T-helper 1 cell (primary cell): ENCODE data around the gene KRT75.
"Not testable (repeated sequence)": the region's sequence is repeated elsewhere in the genome, so short reads cannot be mapped to it uniquely, and the experiment has no call there.

ENCODE experiments used
- DNase-seq, 5 donors: peaks; one replicate each; pipeline ENCODE4 v3.0.0-alpha.2; 2012 to 2020

Gene KRT75

DNA sequence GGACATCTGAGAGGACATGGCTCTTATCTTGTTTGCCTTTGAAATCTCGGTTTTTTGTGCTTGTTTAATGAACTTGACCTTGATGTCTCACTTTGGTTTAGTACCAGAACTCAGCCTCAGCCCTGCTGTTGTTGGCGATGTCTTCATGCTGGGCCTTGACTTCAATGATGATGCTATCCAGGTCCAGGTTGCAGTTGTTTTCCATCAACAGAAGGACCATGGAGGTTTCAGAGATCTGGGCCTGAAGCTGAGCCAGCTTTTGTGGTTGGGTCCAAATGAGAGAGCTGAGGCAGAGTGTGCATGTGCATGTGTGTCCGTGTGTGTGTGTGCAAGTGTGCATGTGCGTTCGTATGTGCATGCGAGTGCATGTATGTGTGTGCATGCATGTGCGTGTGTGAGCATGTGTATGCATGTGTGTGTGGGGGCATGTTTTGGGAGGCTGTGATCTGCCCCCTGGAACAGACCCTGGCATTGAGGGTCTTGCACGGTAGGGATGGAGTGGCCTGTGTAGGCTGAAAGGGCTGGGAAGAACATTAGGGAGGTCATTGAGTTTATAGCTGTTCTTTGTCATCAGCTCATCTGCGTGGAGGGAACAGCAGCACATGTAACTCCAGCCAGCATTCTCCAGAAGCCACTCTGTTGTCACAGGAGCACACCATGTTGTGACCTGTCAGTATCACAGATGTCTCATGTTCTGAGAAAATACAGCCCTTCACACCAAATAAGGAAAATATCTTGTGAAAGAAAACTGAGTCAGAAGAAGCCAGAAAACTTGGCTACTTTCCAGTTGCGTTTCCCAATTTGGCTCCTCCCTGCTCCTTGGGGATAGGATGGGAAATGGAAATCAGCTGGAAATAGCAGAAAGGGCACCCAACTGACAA is 18.1 kb downstream of the KRT75 start:
- no peak for DNase-seq

DNA sequence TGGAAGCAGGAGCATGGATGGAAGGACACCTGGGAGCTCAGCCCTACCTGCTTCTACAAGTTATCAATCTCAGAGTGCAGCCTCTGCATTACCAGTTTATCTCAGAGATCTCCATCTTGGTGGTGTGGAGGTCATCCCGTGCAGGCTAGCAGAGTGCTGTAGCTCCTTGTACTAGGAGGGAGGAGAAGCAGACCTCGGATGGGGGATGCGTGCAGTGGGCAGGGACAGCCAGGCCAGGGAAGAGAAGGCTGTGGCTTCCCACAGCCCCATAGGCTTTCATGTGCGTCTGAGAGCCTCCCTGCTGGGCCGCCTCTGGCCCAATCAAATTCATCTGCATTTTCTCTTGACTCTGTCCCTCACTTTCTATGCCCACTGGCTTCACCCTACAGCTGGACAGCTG is 19.2 kb downstream of the KRT75 start:
- no peak for DNase-seq

DNA sequence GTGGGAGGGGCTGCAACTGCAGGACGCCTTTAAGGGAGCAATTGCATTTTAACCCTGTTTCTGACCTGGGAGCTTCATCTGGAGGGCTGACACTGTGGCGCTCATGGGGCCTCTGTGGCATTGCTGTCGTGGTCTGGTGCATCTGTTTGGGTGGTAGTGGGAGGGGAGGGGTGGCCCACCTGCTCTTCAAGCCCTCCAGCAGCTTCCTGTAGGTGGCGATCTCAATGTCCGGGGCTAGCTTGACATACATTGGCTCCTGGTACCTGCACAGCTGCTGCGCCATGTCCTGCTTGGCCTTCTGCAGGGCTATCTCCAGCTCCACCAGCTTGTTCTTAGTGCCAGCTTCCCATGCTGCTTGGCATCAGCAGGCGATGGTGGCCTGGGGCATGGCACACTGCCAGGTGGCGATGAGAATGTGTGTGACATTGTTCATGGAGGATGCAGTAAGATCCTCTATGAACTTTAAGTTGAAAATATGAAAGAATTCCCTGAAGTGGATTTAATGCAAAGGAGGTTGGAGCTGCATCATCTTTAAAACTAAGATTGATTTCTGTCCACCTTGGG is 20.3 kb downstream of the KRT75 start:
- DNase-seq = no peak

DNA sequence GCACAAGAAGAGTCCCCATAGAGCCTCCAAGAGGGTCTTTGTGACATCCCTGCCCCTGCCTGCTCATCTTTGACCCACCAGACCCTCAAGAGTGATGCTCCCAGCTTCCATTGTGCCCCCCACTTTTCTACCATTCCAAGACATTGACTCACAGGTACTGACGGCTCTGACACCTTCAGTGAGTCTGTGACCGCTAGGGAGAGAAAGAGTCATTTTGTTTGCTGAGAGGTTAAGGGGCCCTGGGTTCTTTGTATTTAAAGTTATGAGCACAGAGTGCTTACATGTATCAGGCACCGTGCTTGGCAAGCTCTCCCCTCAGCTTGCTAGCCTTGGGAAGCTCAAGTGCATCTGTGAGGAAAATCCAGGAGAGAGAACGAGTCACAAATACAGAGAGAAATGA is 21.0 kb downstream of the KRT75 start:
- no peak for DNase-seq

DNA sequence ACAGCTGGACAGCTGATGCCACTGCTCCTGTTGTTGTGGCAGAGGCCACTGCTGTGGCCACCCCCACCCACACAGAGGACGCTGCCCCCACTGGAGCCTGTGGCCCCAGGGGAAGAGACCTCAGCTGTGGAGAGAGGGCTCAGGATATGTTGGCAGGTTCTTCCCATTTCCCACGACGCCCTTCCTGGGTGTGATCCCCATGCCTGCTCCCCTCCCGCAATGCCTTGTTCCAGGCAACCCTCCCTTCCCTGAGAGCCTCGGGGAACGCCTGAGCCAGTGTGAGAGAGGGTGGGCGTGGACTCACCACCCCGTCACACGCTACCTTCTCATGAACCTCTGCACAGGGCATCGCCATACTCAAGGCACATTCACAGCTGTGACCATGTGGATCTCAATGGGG is 22.4 kb downstream of the KRT75 start:
- DNase-seq = no peak

DNA sequence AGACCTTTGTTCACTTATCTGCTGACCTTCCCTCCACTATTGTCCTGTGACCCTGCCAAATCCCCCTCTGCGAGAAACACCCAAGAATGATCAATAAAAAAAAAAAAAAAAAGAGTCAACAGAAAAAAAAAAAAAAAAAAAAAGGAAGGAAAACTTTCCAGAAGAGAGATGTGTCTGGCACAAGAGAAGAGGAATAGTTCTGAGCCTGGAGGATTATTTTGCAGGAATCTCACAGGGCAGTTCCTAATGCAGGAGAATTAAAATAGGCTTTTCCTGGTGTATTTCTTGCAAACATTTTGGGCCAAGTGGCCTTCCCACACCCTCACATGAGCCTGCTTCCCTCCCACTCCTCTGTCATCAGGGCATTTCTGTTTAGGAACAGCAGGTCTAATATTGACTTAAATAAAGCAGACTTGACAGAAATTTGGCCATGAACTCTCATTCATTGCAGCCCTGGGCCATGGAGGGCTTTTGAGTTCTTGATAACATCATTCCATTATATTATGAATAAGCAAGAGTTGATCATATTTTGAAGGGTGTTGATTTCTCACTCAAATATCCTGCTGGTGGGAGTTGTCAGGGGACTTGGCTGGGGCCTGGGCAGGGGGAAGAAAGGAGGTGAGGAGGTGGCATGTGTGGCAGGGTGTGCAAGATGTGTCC is 23.5 kb downstream of the KRT75 start:
- DNase-seq = not testable (repeated sequence)

DNA sequence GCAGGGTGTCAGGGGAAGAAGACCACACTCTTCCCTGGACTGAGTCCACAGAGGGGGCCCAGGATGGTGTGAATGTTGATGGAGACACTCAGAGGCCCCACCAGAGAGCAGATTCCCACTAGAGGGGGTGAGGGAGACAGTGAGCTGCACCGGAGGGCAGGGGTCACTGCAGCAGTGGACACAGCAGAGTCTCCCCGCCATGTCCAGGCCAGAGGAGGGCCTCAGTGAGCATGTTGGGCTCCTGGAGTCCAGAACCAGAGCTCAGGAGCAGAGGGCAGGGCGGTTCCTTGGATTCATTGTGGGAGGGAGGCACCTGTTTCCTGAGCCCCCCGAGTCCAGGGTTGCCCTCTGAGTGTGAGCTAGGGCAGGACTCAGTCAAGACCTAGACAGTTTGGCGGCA is 26.3 kb downstream of the KRT75 start:
- no peak for DNase-seq

DNA sequence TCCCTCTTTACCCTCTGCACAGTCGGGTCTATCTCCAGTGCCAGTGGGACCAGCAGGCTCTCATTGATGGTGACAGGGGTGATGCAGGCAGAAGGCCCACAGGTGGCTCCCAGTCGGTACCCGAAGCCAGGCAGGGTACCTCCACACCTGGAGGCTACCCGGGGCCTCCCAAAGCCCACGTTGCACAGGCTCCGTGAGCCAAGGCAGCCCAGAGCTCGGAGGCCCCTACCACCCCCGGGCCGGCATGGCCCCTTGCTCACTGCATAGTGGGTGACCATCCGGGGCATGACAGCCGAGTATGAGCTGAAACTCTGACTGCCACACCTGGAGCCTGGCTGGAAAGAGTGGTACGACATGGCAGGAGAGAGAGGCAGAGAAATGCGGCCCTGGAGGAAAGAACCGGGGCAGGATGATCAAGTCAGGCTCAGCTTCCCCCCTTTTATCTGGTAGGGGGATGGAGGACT is 28.2 kb downstream of the KRT75 start, which contains the start of gene KRT82:
TSS of gene KRT82 (minus strand) at position 414 of the 464 bp plus-strand sequence. CDS start at position 356, 58 bp downstream.
- DNase-seq = no peak

DNA sequence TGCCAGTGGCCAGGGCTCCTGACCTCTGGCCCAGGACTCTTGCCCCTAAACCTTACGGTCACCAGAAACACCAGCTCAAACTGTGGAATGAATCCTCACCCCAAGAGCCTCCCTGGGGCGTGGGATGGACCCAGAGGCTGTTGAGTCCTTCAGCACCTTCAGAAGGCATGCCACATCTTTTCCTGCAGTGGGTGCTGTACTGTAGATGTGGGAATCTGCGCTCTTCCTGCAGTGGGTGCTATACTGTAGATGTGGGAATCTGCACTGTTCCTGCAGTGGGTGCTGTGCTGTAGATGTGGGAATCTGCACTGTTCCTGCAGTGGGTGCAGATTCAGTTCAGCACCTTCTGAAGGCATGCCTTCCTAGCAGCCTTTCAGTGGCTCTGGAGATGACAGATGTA is 29.2 kb downstream of the KRT75 start:
- DNase-seq = no peak

DNA sequence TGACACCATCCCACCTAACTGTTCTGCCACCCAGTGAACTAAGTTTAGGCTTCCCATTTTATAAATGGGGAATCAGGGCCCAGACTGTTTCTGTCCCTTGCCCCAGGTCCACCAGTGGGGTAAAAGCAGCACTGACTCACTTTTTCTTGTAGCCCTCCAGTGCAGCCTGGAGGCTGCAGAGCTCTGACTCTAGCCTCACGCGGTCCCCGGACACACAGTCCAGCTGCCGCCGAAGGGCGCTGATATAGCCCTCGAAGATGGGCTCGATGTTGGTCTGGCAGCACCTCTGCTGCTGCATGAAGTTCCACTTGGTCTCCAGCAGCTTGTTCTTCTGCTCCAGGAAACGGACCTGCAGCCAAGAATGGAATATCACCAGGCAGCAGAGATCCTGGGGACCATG is 30.6 kb downstream of the KRT75 start:
- DNase-seq = no peak

DNA sequence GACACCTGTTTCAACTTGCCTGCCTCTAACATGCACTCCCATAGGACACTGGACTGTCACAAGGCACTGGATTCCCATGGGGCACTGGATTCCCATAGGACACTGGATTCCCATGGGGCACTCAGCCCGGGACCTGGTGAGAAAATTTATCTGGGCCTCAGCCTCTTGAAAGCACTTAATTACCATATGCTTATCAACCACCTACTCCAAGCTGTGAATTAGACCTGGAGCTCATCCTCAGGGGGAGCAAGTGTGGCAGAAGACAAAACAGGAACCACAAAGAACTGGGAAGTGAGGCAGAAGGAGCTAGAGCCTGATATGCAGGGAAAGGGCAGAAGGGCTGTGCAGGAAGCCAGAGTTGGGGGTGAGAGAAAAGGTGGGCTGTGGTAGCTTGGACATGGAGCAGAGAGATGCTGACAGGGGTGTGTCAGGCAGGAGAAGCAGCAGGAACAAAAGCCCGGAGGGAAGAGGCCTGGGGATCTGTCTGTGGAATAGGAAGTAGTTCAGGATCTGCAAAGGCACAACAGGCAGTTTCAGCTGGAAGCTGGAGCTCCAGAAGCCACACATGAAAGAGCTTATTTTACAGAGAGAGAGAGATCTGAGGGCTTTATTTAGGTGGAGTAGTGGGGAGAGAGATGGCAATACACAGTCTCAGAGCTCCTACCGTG is 31.2 kb downstream of the KRT75 start:
- no peak for DNase-seq

DNA sequence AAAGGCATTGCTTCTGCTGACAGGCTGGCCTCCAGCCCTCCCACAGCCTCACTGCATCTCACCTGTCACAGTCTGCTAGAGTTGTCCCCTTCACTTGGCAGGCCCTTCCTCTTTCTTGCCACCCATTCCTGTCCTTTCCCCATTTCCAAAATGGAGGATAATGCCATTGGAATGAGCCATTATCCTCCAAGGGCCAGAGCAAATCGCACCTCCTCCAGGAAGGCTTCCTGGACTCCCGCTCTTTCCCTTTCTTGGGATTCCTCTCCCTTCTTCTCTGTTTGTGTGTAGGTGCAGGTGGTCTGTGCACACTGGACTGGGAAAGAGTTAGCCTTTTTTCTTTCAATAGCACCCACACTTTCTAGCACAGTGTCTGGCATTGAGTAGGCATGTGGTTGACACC is 31.8 kb downstream of the KRT75 start:
- DNase-seq = no peak

DNA sequence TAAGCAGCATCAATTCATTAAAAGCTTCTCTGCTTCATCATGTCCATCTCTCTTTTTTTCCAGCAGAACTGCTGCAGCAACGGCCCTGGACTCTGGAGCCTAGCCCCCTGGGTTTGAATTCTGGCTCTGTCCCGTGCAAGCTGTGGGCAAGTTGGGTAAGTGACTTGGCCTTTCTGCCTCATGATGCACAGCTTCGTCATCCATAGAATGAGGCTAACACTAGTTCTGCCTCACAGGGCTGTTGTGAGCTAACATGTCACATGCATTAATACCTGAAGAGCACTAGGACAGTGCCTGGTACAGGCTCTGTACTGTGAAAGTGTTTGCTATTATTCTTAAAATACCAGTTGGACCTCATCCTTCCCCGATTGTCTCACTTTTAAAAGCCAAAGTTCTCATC is 32.2 kb downstream of the KRT75 start:
- no peak for DNase-seq

DNA sequence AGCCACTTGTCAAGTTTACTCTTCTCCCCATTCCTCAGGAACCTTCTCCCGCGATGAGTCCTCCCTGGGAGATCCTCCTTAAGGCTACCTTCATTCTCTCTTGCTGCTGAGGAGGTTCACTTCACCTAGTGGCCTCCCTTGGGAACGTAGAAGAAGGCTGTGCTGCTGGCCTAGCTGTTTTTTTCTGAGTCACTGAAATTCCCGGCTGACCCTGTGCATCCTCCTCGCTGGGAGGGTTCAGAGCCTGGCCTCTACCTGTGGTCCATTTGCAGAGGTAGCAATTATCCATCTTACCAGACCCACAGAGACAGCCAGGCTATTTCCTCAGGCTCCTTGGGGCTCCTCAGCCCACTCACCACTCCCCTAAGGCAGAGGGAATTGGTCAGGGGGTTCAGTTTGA is 32.6 kb downstream of the KRT75 start:
- DNase-seq = no peak

DNA sequence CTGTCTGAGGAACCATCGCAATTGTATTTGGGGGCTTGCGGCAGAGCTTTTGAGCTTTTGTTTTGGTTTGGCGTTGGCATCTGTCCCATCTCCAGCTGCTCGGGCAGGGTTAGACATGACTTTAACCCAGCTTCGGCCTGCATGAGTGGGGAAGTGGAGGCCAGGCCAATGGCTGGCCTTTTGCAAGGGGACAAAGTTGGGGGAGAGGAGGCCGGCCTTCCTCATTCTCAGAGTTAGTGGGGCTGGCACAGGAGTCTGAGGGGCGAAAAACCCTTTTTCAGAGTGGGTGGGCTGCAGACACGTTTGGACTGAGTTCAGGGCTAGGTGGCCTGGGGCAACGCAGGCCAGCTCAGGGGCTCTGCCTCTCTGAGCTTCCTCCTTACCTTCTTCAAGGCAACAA is 33.3 kb downstream of the KRT75 start:
- no peak for DNase-seq

DNA sequence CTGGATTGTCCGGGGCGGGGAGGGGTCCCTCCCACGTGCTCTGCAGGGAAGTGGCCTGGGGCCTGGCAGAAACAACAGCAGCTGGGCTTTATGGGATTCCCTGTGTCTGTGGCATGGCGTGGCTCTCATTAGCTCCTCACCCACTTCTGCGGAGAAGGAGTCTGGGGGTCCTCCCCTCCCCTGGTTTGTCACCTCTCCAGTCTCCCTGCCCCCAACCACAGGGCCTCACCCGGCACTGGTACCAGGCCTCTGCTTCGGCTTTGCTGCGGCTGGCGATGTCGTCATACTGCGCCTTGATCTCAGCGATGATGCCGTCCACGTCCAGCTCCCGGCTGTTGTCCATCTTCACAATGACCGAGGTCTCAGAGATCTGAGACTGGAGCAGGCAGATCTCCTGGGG is 34.4 kb downstream of the KRT75 start:
- DNase-seq = no peak

DNA sequence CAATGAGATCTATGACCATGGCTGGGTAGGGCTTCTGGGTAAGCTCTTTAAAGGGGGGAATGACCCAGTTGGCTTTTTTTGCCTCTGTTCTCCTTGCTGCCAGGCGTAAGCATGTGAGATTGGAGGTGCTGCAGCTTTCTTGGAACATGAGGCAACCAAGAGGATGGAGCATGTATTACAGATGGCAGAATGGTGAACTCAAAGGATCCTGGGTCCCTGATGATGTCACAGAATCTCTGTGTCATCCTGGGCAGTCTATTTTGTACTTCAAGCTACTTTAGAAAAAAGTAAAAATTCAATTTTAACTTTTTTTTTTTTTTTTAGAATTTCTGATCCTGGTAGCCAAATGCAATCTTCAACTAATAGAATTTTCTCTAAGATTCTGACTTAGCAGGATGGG is 36.0 kb downstream of the KRT75 start:
- no peak for DNase-seq

DNA sequence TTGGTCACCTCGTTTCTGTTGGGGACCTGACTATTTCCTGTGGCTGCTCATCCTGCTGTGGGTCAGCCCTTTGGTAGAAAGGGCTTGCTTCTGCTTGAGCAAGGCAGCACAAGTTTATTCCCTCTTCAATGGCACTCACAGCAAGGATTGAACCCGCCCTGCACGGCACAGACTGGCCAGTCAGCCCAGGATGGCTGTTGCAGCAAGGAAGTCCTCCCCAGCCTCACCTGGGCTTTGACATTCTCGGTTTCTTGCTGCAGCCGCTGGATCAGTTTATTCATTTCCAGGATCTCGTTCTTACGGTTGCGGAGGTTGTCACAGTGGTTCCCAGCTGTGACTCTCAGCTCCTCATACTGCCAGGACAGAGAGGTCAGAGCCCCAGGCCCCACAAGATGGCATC is 37.5 kb downstream of the KRT75 start:
- DNase-seq = no peak

DNA sequence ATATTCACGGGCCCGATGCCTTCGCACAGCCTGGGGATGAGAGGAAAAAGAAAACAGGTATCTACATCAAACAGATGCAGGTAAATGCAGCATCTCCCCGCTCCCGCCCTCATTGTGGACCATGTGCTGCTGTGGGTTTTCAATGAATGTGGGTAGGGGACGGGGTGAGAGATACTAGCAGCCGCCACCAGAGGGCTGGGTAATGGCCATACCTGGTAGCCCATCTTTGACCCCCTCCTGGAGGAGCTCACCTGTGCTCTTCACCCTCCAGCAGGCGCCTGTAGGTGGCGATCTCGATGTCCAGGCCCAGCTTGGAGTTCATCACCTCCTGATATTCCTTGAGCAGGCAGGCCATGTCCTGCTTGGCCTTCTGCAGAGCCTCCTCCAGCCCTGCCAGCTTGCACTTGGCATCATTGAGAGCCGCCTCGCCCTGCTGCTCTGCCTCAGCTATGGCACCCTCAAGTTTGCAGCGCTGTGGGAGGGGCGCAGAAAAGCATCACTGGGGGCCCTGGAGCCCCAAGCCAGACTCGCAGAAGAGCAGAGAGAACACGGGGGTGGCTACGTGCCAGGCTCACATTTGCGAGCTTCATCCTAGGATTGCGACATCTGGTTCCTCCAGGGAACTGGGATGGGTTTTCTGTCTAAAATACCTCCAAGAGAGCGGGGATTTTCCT is 38.3 kb downstream of the KRT75 start:
- no peak for DNase-seq

DNA sequence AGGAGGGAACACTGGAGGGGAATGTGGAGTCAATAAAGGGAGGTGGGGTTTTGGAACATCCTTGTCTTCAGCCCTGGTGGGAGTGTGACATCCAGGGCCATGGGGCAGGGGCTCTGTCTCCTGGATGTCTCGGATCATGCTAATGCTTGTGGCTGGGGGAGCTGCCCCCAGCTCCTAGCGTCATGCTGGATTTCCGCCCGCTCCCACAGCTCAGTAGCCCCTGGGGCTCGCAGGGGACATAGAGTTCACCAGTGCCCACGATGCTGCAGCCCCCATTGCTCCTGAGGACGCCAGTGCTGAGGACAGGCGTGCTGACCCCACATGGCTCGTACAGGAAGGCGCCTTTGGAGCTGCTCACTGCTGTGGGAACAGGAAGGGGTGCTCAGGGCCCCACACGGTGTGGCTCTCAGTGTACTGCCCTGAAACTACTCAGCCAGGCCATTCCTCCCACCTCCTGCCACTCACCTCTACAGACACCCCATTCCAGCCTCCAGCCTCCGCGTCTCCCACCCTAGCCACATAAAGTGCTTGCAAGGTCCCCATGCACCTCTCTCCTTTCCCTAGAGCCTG is 39.2 kb downstream of the KRT75 start:
- no peak for DNase-seq

DNA sequence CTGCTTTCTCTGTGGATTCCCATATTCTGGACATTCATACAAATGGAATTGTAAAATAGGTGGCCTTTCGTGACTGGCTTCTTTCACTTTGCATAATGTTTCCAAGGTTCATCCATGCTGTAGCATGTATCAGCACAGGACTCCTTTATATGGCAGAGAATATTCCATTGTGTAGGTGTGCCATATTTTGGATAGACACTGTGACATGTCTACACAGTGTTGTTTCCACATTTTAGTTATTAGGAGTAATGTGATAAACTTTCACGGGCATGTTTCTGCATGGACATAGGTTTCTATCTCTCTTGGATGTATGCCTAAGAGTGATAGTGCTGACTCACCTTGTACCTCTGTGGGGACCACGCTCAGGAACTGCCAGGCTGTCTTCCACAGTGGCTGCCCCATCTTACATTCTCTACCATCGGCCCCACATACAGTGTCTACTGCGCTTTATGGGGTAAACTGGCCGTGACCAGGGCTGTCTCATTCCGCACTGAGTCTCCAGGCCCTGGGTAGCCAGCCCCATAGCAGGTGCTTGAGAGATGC is 41.6 kb downstream of the KRT75 start:
- DNase-seq = no peak

DNA sequence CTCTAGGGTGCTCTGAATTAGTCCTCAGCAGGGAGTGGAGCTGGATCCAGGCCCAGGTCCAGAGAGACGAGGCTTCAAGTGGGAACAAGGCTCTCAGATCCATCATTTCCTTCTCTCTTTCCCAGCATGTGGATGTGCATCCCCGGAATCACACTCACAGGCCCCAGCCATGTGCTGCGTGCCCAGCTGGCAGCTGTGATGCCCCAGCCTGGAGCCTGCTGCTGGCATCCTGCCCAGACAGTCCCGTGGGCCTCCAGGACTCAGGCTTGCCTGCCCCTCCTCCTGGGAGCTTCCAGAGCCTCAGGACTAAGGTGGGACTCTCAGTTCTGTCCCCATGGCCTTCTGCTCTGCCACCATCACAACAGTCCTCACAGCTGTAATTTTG is 42.6 kb downstream of the KRT75 start:
- no peak for DNase-seq
